Prostate gland (tissue), 2 donors: ENCODE results near the gene TNFRSF25. TPM values are rescaled to one million over a fixed set of nuclear protein-coding genes. Genes with fewer than 3 reads are reported as not detected.
A peak's percentile ranks its signal among the peaks of the same experiment; 100 is the strongest.
"Not testable (repeated sequence)": the region's sequence is repeated elsewhere in the genome, so short reads cannot be mapped to it uniquely, and the experiment has no call there.

Experiments
- DNase-seq: peaks from one replicate; pipeline ENCODE4 v3.0.0-alpha.2; 2019; ENCODE audit warnings: low spot score
- H3K27ac ChIP-seq, 2 donors: fragments of 200-600 bp; sonication (generic); 2 replicates each; pipeline ENCODE4 v1.5.1; 2017 to 2019
- H3K27me3 ChIP-seq: fragments of 200-600 bp; sonication (generic); replicated peaks from 2 replicates; pipeline ENCODE4 v1.5.1; 2019; ENCODE audit not compliant: insufficient read depth
- H3K36me3 ChIP-seq, 2 donors: fragments of 200-600 bp; sonication (generic); 1 replicate in 1 of 2; 2 replicates in 1 of 2; pipeline versions ENCODE4 v1.5.1 to v1.8.1; 2017 to 2019
- H3K4me1 ChIP-seq: fragments of 200-600 bp; sonication (generic); replicated peaks from 2 replicates; pipeline ENCODE4 v1.5.1; 2019
- H3K4me3 ChIP-seq, 2 donors: fragments of 200-600 bp; sonication (generic); 2 replicates each; pipeline ENCODE4 v1.5.1; 2017 to 2019
- H3K9me3 ChIP-seq: fragments of 200-600 bp; sonication (generic); 2 replicates; pipeline ENCODE4 v1.5.1; 2017
- POLR2A ChIP-seq: fragments of 450-650 bp; IDR thresholded peaks from one replicate; pipeline ENCODE4 v1.6.1; 2016; ENCODE audit warnings: antibody characterized with exemption, mild to moderate bottlenecking
- POLR2AphosphoS5 ChIP-seq: sonication (generic); formaldehyde crosslinking; IDR thresholded peaks from one replicate; pipeline ENCODE4 v1.6.1; 2017; ENCODE audit warnings: antibody characterized with exemption
- WGBS: methylation state at CpG from one replicate; pipeline ENCODE4 v1.1.5; 2018; 5-methylcytosine and 5-hydroxymethylcytosine counted together
- intact Hi-C: fragments of 100-400 bp; cut with DNase I; formaldehyde crosslinking; loops from one replicate; pipeline ENCODE4 v1.14.2; 2022
- total RNA-seq, 2 donors: library from RNA; depleted of rRNA; stranded (reverse); fragments of >200 nt; gene quantifications; one replicate each; pipeline ENCODE4 v1.1.0, GENCODE V29; 2016
- TF ChIP-seq, protein P1 (sequence below), 4 experiments: fragments of 200-600 bp in 2 of 4; fragments of 450-650 bp in 2 of 4; sonication (generic) in 2 of 4; IDR thresholded peaks; 1 replicate in 3 of 4; 2 replicates in 1 of 4; pipeline ENCODE4 v1.5.1; 2016 to 2019; ENCODE audit warnings: antibody characterized with exemption in 4 of 4, mild to moderate bottlenecking in 2 of 4, moderate library complexity in 2 of 4

The TNFRSF25 gene
- total RNA-seq, 2 donors from 2014 or later: 15.2 to 22.7 TPM

DNA sequence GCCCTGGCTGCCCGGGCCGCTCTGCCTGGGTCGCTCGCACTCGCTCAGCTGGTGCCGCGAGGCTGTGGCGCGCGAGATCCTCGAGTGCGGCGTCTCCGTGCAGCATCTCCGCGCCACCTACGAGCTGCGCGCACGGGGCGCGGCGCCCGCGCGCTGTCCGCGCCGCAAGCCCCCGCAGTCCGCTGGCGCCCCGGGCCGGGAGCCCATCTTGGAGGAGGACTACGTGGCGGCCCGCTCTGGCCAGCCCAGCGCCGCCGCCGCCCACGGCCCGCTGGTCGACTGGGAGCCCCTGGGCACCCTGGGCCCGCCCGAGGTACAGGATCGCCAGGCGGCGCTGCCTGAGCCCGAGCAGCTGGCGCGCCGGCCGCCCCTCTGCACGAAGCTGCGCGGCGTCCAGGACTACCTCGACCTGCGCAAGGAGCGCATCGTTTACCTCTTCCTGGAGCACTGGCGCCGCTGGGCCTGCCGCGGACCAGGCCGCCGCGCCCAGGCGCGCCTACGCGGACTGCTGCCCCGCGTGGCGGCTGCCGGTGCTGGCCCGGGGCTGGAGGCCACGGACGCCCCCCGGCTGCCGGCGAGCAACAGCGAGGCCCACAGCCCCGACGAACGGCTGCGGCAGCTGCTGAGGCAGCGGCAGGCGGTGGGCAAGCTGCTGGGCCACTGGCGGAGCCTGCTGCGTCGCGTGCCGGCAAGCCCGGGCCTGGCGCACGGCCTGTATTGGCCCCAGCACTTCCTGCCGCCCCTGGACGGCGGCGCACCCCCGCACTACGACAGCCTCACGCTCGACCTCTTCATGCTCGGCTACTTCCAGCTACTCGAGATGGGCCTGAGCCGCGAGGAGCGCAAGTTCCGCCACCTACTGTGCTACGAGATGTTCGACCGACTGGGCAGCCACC, 10.9 kb downstream of the TNFRSF25 start:
- 8% methylated on average over 71 of the region's 115 CpGs for WGBS
- intact Hi-C loops: no loop called here

GRCh38 chr1:6453895-6454855, 11.8 kb downstream of the TNFRSF25 start:
- peaks cover 16% of the 10 kb centered on the region for H3K27me3 ChIP-seq
- H3K27ac ChIP-seq, intact Hi-C loops, H3K9me3 ChIP-seq, H3K36me3 ChIP-seq, H3K4me3 ChIP-seq, H3K4me1 ChIP-seq, DNase-seq: not testable (repeated sequence)
- WGBS: 15% methylated on average over 64 of the region's 85 CpGs

More for the DNA sequence above, 10.9 kb downstream of the TNFRSF25 start:
- Histone ChIP-seq H3K27ac (no peak overlapping the region), H3K4me3 (no peak overlapping the region), H3K9me3 (no peaks in the 10 kb centered on the region), H3K27me3 (peaks cover 16% of the 10 kb centered on the region), H3K4me1 (no peaks in the 10 kb centered on the region), H3K36me3 (no peaks in the 10 kb centered on the region)
- TF ChIP-seq, protein P1, sequence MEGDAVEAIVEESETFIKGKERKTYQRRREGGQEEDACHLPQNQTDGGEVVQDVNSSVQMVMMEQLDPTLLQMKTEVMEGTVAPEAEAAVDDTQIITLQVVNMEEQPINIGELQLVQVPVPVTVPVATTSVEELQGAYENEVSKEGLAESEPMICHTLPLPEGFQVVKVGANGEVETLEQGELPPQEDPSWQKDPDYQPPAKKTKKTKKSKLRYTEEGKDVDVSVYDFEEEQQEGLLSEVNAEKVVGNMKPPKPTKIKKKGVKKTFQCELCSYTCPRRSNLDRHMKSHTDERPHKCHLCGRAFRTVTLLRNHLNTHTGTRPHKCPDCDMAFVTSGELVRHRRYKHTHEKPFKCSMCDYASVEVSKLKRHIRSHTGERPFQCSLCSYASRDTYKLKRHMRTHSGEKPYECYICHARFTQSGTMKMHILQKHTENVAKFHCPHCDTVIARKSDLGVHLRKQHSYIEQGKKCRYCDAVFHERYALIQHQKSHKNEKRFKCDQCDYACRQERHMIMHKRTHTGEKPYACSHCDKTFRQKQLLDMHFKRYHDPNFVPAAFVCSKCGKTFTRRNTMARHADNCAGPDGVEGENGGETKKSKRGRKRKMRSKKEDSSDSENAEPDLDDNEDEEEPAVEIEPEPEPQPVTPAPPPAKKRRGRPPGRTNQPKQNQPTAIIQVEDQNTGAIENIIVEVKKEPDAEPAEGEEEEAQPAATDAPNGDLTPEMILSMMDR (IDR thresholded peaks at IDR 0.05): peak in 1 of 4 experiments; percentile 18
- TF ChIP-seq POLR2A: no peak
- DNase-seq: no peak

- 81% methylated on average over 6 of the region's 6 CpGs for WGBS
- no peaks in the 10 kb centered on the region for H3K4me1 ChIP-seq
- H3K27me3 ChIP-seq: peaks cover 26% of the 10 kb centered on the region
- H3K4me3 ChIP-seq: no peak overlapping the region
- no peaks in the 10 kb centered on the region for H3K36me3 ChIP-seq
- H3K9me3 ChIP-seq: no peaks in the 10 kb centered on the region
- TF ChIP-seq POLR2AphosphoS5: no peak
- TF ChIP-seq POLR2A: no peak
- TF ChIP-seq, protein P1 (IDR thresholded peaks at IDR 0.05): no peak
- DNase-seq: no peak
- intact Hi-C loops: no loop called here
- H3K27ac ChIP-seq: no peak overlapping the region
These were observed 15.0 kb downstream of the TNFRSF25 start for GRCh38 chr1:6450943-6451373.

DNA sequence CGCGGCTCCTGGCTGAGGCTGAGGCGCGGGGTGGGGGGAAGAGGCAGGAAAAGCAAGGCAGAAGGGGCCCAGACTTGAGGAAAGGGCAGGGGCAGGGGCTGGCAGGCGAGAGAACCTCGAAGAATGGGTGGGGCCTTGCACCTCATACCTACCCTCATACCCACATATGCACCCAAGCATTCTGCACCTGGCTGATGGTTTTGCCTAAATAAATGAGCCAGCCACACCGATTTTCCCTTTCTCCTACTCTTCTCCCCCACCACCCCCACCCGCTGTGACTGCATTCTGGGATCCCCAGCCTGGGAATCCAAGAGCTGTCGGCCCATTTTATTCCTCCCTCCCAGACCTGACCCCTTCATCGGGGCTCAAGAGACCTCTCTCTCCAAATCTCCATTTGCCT, 15.5 kb downstream of the TNFRSF25 start:
- H3K27ac ChIP-seq, H3K9me3 ChIP-seq, H3K36me3 ChIP-seq, H3K4me1 ChIP-seq, DNase-seq, intact Hi-C loops, H3K4me3 ChIP-seq: not testable (repeated sequence)
- WGBS: 67% methylated on average over 10 of the region's 10 CpGs
- H3K27me3 ChIP-seq: peaks cover 26% of the 10 kb centered on the region

DNA sequence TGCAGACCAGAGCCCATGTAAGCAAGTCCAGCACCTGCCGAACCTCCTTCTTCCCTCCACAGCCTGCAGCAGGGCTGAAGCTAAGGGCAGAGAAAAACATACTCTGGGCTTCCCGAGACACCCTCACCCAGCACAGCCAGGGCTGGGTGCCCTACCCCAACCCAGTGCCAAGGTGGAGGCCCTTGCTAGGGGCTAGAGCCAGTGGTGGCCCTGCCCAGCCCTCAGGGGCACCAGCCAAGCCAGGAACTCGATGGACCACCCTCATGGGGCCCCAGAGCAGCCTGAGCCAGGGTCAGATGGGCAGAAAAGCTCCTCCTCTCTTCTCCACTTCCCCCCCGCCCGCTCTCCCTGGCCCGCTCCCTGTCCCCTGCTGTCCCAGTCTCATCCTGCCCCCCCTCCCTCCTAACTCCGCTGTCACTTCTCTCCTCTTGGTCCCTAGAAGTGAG, 15.9 kb downstream of the TNFRSF25 start:
- no peak for TF ChIP-seq POLR2A
- no peak for TF ChIP-seq POLR2AphosphoS5
- TF ChIP-seq, protein P1 (IDR thresholded peaks at IDR 0.05): no peak

More for the DNA sequence above, 15.9 kb downstream of the TNFRSF25 start:
- H3K4me1 ChIP-seq: no peaks in the 10 kb centered on the region
- WGBS: 49% methylated on average over 7 of the region's 7 CpGs
- intact Hi-C loops: no loop called here
- H3K27ac ChIP-seq: no peak overlapping the region
- H3K9me3 ChIP-seq: no peaks in the 10 kb centered on the region
- H3K27me3 ChIP-seq: peaks cover 26% of the 10 kb centered on the region
- H3K36me3 ChIP-seq: no peaks in the 10 kb centered on the region
- H3K4me3 ChIP-seq: no peak overlapping the region
- no peak for DNase-seq
